ENCODE results near the gene RPRD1A.

GRCh38 chr18:36099311-36099710 lies 32.0 kb upstream of the RPRD1A start:
- TF ChIP-seq CTCF (IDR thresholded peaks at IDR 0.05; ENCODE audit: insufficient read depth, low read depth, low read length) (no peak), EZH2 (IDR thresholded peaks at IDR 0.05; ENCODE audit: insufficient read depth, low read length) (no peak)

All from astrocyte (in vitro differentiated cells and primary cell).